GM19023 (cell line): ENCODE data around the gene RAD51B.

Experiments
- ATAC-seq: cut with Tn5 transposase; IDR thresholded peaks from one replicate; pipeline ENCODE4 v1.9.1; 2021; ENCODE audit warnings: mild to moderate bottlenecking, moderate library complexity; ENCODE audit not compliant: unreplicated experiment

The RAD51B gene

GRCh38 chr14:68343534-68344118, 524.0 kb downstream of the RAD51B start:
- no peak for ATAC-seq

DNA sequence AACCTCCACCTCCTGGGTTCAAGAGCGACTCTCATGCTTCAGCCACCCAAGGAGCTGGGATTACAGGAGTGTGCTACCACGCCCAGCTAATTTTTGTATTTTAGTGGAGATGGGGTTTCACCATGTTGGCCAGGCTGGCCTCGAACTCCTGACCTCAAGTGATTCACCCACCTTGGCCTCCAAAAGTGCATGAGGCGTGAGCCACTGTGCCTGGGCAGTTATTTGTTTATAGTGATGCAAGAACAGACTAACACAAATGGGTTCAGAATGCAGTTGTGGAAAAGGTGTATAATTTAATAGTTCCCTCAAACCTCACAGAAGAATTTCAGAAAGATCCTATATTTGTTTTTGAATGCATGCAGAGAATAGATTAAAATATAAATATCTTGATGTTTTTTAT, 526.2 kb downstream of the RAD51B start:
- no peak for ATAC-seq

- no peak for ATAC-seq
Measured at GRCh38 chr14:68346556-68347343, 527.2 kb downstream of the RAD51B start.

- ATAC-seq, result no peak
Measured at GRCh38 chr14:68349900-68350629, 530.5 kb downstream of the RAD51B start.

DNA sequence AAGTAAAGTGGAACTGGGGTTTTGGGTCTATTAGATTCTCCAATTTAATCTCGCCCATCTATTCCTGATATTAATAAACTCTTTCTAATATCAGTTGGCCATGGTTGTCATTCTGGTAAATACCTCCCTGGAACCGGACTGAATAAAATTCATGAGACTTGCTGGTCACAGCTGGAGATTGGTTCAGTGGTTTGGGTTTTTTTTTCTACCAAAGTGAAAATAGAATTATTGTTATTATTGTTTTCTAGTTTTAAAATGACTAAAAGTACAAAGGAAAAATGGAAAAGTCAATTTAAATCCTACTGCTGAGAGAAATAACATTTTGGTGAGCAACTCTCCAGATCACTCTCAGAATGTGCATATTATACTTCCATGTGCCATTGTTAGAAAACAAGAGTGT, 535.8 kb downstream of the RAD51B start:
- ATAC-seq, result no peak

GRCh38 chr14:68357777-68358176, 538.2 kb downstream of the RAD51B start:
- ATAC-seq, result no peak

GRCh38 chr14:68358500-68358899, 538.9 kb downstream of the RAD51B start:
- ATAC-seq, result no peak

DNA sequence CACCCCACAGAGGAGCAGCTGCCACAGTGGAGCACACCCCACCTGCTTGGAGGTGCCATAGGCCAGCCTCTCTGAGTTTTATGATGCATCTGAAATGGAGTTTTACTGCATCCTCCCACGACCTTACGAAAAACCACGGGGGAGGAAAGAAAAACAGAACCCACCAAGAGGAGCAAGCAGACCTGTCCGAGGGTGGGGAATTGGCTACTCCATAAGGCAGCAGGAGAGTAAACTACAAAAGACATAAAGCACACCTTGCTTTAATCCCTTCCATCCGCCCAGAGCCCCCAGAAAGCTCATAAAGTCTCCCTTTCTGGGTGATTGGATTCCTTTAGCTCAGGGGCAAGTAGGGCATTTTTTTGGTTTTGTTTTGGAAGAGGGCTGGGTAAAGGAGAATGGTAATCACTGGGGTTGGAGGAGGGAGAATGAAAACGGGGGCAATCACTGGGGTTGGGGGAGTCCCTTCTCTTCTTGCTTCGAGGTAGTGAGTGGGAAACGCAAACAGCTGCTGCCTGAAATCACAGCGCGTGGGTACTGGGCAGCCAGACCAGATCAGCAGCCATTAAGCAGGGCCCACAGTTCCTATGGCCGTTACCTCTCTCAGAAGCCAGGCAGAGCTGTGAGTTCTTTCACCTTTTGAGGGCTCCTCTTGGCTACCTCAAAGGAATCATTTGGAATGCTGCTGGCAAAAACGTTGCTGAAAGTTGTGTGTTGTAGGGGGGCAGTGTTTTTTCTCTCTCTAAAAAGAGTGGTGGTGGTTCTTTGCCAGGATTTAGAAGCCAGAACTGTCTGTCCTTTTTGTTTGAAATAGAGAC, 539.6 kb downstream of the RAD51B start:
- no peak for ATAC-seq

- ATAC-seq, result no peak
Measured at GRCh38 chr14:68359837-68360552, 540.4 kb downstream of the RAD51B start.

GRCh38 chr14:68361231-68361630, 541.7 kb downstream of the RAD51B start:
- no peak for ATAC-seq

- ATAC-seq, result no peak
Measured at GRCh38 chr14:68362846-68363245, 543.3 kb downstream of the RAD51B start.

DNA sequence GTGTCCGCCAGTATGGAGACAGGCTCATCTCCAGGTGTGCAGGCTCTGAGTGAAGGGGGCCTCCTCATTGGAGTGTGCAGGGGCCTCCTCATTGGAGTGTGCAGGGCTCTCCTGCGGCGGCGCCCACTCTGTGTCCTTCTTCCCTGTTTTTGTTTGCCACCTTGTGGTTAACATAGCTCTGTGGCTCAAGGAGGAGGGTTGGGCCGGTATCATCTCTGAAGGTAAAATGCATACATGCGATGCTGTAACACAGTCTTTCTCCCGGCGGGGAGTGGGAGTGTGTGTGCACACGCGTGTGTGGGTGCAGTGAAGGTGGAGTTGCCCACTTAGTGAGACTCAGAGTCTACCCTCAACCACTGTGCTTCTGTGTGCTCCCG, 543.9 kb downstream of the RAD51B start:
- no peak for ATAC-seq

DNA sequence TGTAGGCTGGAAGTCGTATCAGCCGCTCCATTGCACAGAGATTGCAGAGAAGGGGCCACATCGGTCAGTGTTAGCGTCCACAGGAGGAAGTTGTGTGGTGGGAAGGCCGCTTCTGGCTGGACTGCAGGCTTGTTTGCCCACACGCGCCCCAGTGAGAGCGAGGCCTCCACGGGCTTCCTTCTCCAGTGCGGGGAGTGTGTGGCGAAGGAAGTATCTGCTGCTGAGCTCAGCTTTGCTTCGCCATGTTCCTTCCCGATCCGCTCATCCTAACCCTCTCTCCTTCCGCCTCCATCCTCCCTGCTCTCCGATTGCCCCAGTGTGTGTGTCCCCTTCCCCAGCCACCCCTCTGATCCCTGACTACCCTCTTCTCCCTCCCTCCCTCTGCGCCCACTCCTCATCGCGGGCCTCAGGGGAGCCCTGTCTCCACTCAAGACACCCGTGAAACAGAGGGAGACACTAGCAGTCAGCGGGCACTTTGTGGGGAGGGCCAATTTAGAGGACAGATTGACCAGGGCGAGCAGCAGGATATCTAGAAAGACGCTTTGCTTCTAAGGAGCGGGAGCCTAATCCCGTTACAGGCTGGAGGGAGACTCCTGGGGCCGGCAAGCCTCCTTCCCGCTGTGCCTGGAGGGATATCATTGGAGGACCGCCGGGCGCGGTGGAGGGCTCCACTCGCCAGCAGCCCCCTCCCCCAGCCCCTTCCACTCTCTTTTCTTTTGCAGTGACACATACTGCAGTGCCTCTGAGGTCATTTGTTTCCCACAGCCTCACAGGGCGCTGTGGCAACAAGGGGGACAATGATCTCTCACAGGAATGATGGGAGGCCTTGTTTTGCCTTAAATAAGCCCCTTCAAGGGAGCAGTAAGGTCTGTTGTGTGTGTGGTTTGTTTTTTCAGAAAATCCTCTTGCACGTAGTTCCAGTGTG, 544.5 kb downstream of the RAD51B start:
- ATAC-seq, result no peak

GRCh38 chr14:68364792-68365192, 545.2 kb downstream of the RAD51B start:
- ATAC-seq, result no peak

GRCh38 chr14:68365228-68365627, 545.6 kb downstream of the RAD51B start:
- ATAC-seq, result no peak

DNA sequence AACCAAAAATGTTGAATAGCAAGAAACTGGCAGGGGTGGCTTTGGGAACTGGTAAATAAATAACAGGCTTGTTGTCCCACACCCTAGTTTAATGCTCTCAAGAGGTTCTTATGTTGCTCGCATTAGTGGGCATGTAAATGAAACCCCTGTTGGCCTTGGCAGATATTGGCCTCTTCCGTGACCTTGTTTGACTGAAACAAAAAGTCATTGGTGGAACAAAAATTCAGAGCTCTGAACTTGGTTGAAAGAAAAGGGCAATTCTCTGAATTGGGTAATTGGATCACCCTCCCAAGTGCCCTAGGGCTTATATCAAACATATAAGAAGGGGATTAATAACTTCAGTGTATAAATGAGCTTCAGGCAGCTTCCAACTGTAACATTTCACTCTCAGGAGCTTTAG, 547.1 kb downstream of the RAD51B start:
- ATAC-seq, result no peak

DNA sequence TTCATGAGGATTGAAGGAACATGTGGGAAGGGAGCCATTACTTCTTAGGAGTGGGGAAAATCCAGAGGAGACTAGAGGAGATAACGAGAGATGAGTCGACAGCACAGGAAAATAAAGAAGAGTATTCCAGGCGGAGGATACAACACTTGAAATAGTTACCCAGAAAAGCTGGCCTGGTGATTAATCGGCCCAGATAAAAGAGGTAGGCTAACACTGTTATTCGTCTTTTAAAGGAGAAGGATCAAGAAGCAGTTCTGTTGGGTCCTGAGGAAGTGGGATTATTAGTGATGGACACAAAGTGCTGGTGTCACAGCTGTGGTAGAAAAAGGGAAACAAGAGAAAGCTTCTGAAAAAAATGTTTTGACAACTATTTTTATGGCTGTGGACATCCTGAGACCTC, 548.0 kb downstream of the RAD51B start:
- ATAC-seq, result no peak

GRCh38 chr14:68368850-68369249, 549.3 kb downstream of the RAD51B start:
- peak; percentile 41 for ATAC-seq

- peak; percentile 48 for ATAC-seq
Measured at GRCh38 chr14:68369281-68370056, 549.9 kb downstream of the RAD51B start.
